IMR-90 (cell line): ENCODE results near the gene GABRR1. TPM values are rescaled to one million over a fixed set of nuclear protein-coding genes. Genes with fewer than 3 reads are reported as not detected.

Experiments
- ATAC-seq: fragments of 200-7000 bp; cut with Tn5 transposase; 2 replicates; pipeline ENCODE4 v1.9.1; 2020; ENCODE audit warnings: low read depth, mild to moderate bottlenecking, moderate library complexity
- BruUV-seq: library from RNA; stranded (reverse); fragments of 400-500 nt; replicated peaks from 2 replicates; lab custom pipeline; 2021; lab: Mats Ljungman, UMichigan
- CTCF ChIA-PET: fragments of 300-600 bp; formaldehyde crosslinking; extraction: SDS; loops from one replicate; lab custom pipeline; 2021; ENCODE audit warnings: antibody characterized with exemption; lab: Yijun Ruan, JAX
- POLR2A ChIA-PET: fragments of 300-600 bp; sonication (Branson Sonifier 250); formaldehyde crosslinking; loops from one replicate; lab custom pipeline; 2022; ENCODE audit warnings: antibody characterized with exemption; ENCODE audit not compliant: unreplicated experiment; lab: Charles Lee
- DNase-seq: peaks from one replicate; pipeline ENCODE4 v3.0.0; 2013
- H2AFZ ChIP-seq: replicated peaks from 2 replicates; pipeline ENCODE3; 2013; ENCODE audit warnings: low read length, mild to moderate bottlenecking; ENCODE audit not compliant: poor library complexity
- H2AK5ac ChIP-seq: 2 replicates; pipeline ENCODE4 v1.6.1; 2013; ENCODE audit warnings: low read depth, low read length, inconsistent platforms
- H2AK9ac ChIP-seq: replicated peaks from 2 replicates; pipeline ENCODE3; 2013; ENCODE audit warnings: mild to moderate bottlenecking, low read depth, low read length, moderate library complexity; ENCODE audit not compliant: poor library complexity
- H2BK120ac ChIP-seq: 2 replicates; pipeline ENCODE4 v1.6.1; 2013; ENCODE audit warnings: low read depth, low read length, inconsistent platforms
- H2BK15ac ChIP-seq: 3 replicates; pipeline ENCODE4 v1.6.1; 2013; ENCODE audit warnings: low read depth, low read length, inconsistent platforms
- H2BK20ac ChIP-seq: 2 replicates; pipeline ENCODE4 v1.6.1; 2013; ENCODE audit warnings: low read depth, mild to moderate bottlenecking, inconsistent platforms, low read length, moderate library complexity
- H2BK5ac ChIP-seq: 2 replicates; pipeline ENCODE4 v1.6.1; 2013; ENCODE audit warnings: mild to moderate bottlenecking, low read depth, low read length, inconsistent platforms; ENCODE audit not compliant: poor library complexity, severe bottlenecking
- H3K14ac ChIP-seq: replicated peaks from 2 replicates; pipeline ENCODE4 v1.6.1; 2013; ENCODE audit warnings: low read depth, low read length, inconsistent platforms
- H3K18ac ChIP-seq: 2 replicates; pipeline ENCODE4 v1.6.1; 2013; ENCODE audit warnings: low read depth, low read length, control low read depth
- H3K23ac ChIP-seq: 2 replicates; pipeline ENCODE4 v1.6.1; 2013; ENCODE audit warnings: low read depth, low read length, inconsistent platforms
- H3K27ac ChIP-seq: 2 replicates; pipeline ENCODE4 v1.5.1; 2013; ENCODE audit warnings: mild to moderate bottlenecking, control low read depth, low read length; ENCODE audit not compliant: insufficient read depth
- H3K27me3 ChIP-seq: 2 replicates; pipeline ENCODE4 v1.6.1; 2013; ENCODE audit warnings: low read length; ENCODE audit not compliant: control insufficient read depth, insufficient read depth
- H3K36me3 ChIP-seq: 2 replicates; pipeline ENCODE4 v1.6.1; 2013; ENCODE audit warnings: low read length, mixed read lengths; ENCODE audit not compliant: control insufficient read depth, insufficient read depth
- H3K4ac ChIP-seq: 2 replicates; pipeline ENCODE4 v1.6.1; 2013; ENCODE audit warnings: low read depth, low read length, inconsistent platforms
- H3K4me1 ChIP-seq: 2 replicates; pipeline ENCODE4 v1.6.1; 2013; ENCODE audit warnings: low read length, mixed read lengths; ENCODE audit not compliant: control insufficient read depth, insufficient read depth
- H3K4me2 ChIP-seq: 2 replicates; pipeline ENCODE4 v1.6.1; 2013; ENCODE audit warnings: low read depth, mild to moderate bottlenecking, control low read depth, low read length, moderate library complexity
- H3K4me3 ChIP-seq: 2 replicates; pipeline ENCODE4 v1.5.1; 2013; ENCODE audit warnings: low read depth, mild to moderate bottlenecking, control low read depth, low read length, moderate library complexity; ENCODE audit not compliant: insufficient read depth
- H3K56ac ChIP-seq: 2 replicates; pipeline ENCODE4 v1.6.1; 2013; ENCODE audit warnings: low read length, inconsistent platforms; ENCODE audit not compliant: insufficient read depth; ENCODE audit errors: extremely low read depth
- H3K79me1 ChIP-seq, 2 experiments: 2 replicates each; pipeline ENCODE4 v1.6.1; 2013; ENCODE audit warnings: low read length in 2 of 2, inconsistent platforms in 1 of 2, low read depth in 1 of 2
- H3K9ac ChIP-seq: 2 replicates; pipeline ENCODE4 v1.6.1; 2013; ENCODE audit warnings: low read depth, low read length, control low read depth
- H3K9me1 ChIP-seq: 2 replicates; pipeline ENCODE4 v1.6.1; 2013; ENCODE audit warnings: low read length, inconsistent platforms; ENCODE audit not compliant: insufficient read depth
- H3K9me3 ChIP-seq: 2 replicates; pipeline ENCODE4 v1.6.1; 2013; ENCODE audit warnings: low read length; ENCODE audit not compliant: control insufficient read depth, insufficient read depth
- H4K20me1 ChIP-seq: 2 replicates; pipeline ENCODE4 v1.6.1; 2013; ENCODE audit warnings: low read length, inconsistent platforms; ENCODE audit not compliant: insufficient read depth
- H4K5ac ChIP-seq: 2 replicates; pipeline ENCODE4 v1.6.1; 2013; ENCODE audit warnings: mild to moderate bottlenecking, low read depth, low read length, control low read depth
- H4K8ac ChIP-seq, 2 experiments: 2 replicates each; pipeline ENCODE4 v1.6.1; 2013; ENCODE audit warnings: low read depth in 2 of 2, low read length in 2 of 2, control low read depth in 1 of 2, inconsistent platforms in 1 of 2
- H4K91ac ChIP-seq: 2 replicates; pipeline ENCODE4 v1.6.1; 2013; ENCODE audit warnings: low read depth, low read length, inconsistent platforms; ENCODE audit not compliant: insufficient read depth
- BHLHE40 ChIP-seq: fragments of 150-350 bp; IDR thresholded peaks from 2 replicates; pipeline ENCODE4 v1.6.1; 2016; ENCODE audit warnings: mild to moderate bottlenecking, low read depth, low read length
- CEBPB ChIP-seq: IDR thresholded peaks from 2 replicates; pipeline ENCODE4 v1.6.1; 2012; ENCODE audit warnings: low read depth, low read length, improper control_type of control experiment
- CHD1 ChIP-seq: IDR thresholded peaks from 2 replicates; pipeline ENCODE4 v1.6.1; 2012; ENCODE audit warnings: low read depth, low read length, improper control_type of control experiment
- FOS ChIP-seq: fragments of 150-350 bp; IDR thresholded peaks from 2 replicates; pipeline ENCODE4 v1.6.1; 2016; ENCODE audit warnings: low read depth, low read length
- MAFK ChIP-seq: IDR thresholded peaks from 2 replicates; pipeline ENCODE4 v1.6.1; 2012; ENCODE audit warnings: low read depth, low read length, improper control_type of control experiment
- MAZ ChIP-seq: IDR thresholded peaks from 2 replicates; pipeline ENCODE4 v1.6.1; 2012; ENCODE audit warnings: low read depth, mild to moderate bottlenecking, low read length, improper control_type of control experiment, moderate library complexity, borderline replicate concordance
- MXI1 ChIP-seq: IDR thresholded peaks from 2 replicates; pipeline ENCODE4 v1.6.1; 2012; ENCODE audit warnings: low read depth, mild to moderate bottlenecking, low read length, moderate library complexity, borderline replicate concordance
- NFE2L2 ChIP-seq: fragments of 150-350 bp; IDR thresholded peaks from 2 replicates; pipeline ENCODE4 v1.6.1; 2016; ENCODE audit warnings: low read depth, mild to moderate bottlenecking, low read length
- POLR2A ChIP-seq: IDR thresholded peaks from 2 replicates; pipeline ENCODE4 v1.6.1; 2012; ENCODE audit warnings: mild to moderate bottlenecking, low read depth, low read length
- RAD21 ChIP-seq: IDR thresholded peaks from 2 replicates; pipeline ENCODE4 v1.6.1; 2012; ENCODE audit warnings: low read length, improper control_type of control experiment
- RCOR1 ChIP-seq: IDR thresholded peaks from 2 replicates; pipeline ENCODE4 v1.6.1; 2012; ENCODE audit warnings: mild to moderate bottlenecking, low read length, improper control_type of control experiment; ENCODE audit not compliant: insufficient replicate concordance
- RFX5 ChIP-seq: IDR thresholded peaks from 2 replicates; pipeline ENCODE4 v1.8.0; 2012; ENCODE audit warnings: low read depth, mild to moderate bottlenecking, low read length, moderate library complexity
- SMC3 ChIP-seq: fragments of 150-350 bp; IDR thresholded peaks from 2 replicates; pipeline ENCODE4 v1.6.1; 2016; ENCODE audit warnings: low read depth, mild to moderate bottlenecking, antibody characterized with exemption, low read length, moderate library complexity
- USF2 ChIP-seq: fragments of 150-350 bp; IDR thresholded peaks from 2 replicates; pipeline ENCODE4 v1.6.1; 2017; ENCODE audit warnings: mild to moderate bottlenecking, antibody characterized with exemption, low read length, low read depth
- WGBS, 2 experiments: methylation state at CpG; one replicate each; pipeline versions ENCODE4 v1.1.5 to v1.1.7; 2013; ENCODE audit warnings: missing lambda C conversion rate in 2 of 2; ENCODE audit not compliant: insufficient read length in 1 of 2; ENCODE audit errors: extremely low coverage in 2 of 2; 5-methylcytosine and 5-hydroxymethylcytosine counted together
- dilution Hi-C: fragments of 300-500 bp; cut with HindIII; formaldehyde crosslinking; loops from one replicate; pipeline ENCODE4 v1.14.3; 2018; ENCODE audit warnings: low sequenced_read_pairs; ENCODE audit not compliant: unreplicated experiment
- in situ Hi-C: fragments of 300-500 bp; cut with MboI; formaldehyde crosslinking; loops from 3 replicates; pipeline ENCODE4 v1.14.3; 2019; ENCODE audit warnings: low sequenced_read_pairs, inconsistent platforms, mixed read lengths
- intact Hi-C: fragments of 100-400 bp; cut with micrococcal nuclease; formaldehyde crosslinking; loops from 2 replicates; pipeline ENCODE4 v1.10.0; 2022
- polyA plus RNA-seq, 3 experiments: library from polyadenylated mRNA; depleted of rRNA; stranded (reverse); fragments of >200 nt; gene quantifications; 2 replicates each; pipeline ENCODE4 v1.2.3, GENCODE V29; 2012; ENCODE audit warnings: low replicate concordance in 1 of 3
- total RNA-seq: library from RNA; depleted of rRNA; stranded (reverse); fragments of >200 nt; gene quantifications from 2 replicates; pipeline ENCODE4 v1.2.3, GENCODE V29; 2012
- TF ChIP-seq, protein P1 (sequence below): fragments of 150-350 bp; IDR thresholded peaks from 2 replicates; pipeline ENCODE4 v1.6.1; 2016; ENCODE audit warnings: low read depth, mild to moderate bottlenecking, low read length, moderate library complexity, borderline replicate concordance
- TF ChIP-seq, protein P2 (sequence below): conservative IDR thresholded peaks from 2 replicates; pipeline ENCODE4 v1.5.1; 2012; ENCODE audit warnings: mild to moderate bottlenecking, low read depth, low read length, improper control_type of control experiment

Gene GABRR1
- total and polyA plus RNA-seq, 2 of the 4 experiments (the other 2 are of a cell fraction): not detected

- CTCF ChIA-PET: no interaction called here
- dilution Hi-C loops (no loop called here), in situ Hi-C loops (no loop called here)
Observed at GRCh38 chr6:89186762-89187161, 30.4 kb downstream of the GABRR1 start.

More at GRCh38 chr6:89186762-89187161, 30.4 kb downstream of the GABRR1 start:
- WGBS, 2 experiments: no CpG with 5 or more reads among the region's 2 CpGs
- Histone ChIP-seq H2AK9ac (peak overlapping the region; percentile 17), H4K8ac (no peak overlapping the region), H2AFZ (no peak overlapping the region), H3K4me3 (no peak overlapping the region), H4K5ac (no peak overlapping the region), H2BK120ac (no peak overlapping the region), H3K79me1 (no peaks in the 10 kb centered on the region), H2BK5ac (no peak overlapping the region), H3K27me3 (peaks cover 5% of the 10 kb centered on the region), H3K9me3 (no peaks in the 10 kb centered on the region), H3K14ac (no peak overlapping the region), H3K27ac (no peak overlapping the region), H3K4me2 (no peak overlapping the region), H3K4ac (no peak overlapping the region), H3K18ac (no peak overlapping the region), H3K9ac (no peak overlapping the region), H3K9me1 (no peaks in the 10 kb centered on the region), H2BK15ac (no peak overlapping the region), H4K91ac (no peak overlapping the region), H2BK20ac (no peak overlapping the region), H3K4me1 (no peaks in the 10 kb centered on the region), H3K56ac (no peak overlapping the region), H4K20me1 (no peaks in the 10 kb centered on the region), H3K36me3 (no peaks in the 10 kb centered on the region), H3K23ac (no peak overlapping the region), H2AK5ac (no peak overlapping the region)
- intact Hi-C loops: no loop called here
- ATAC-seq (no peak), DNase-seq (no peak)
- BruUV-seq: no TSS peak
- TF ChIP-seq MAZ (no peak), FOS (no peak), USF2 (no peak), POLR2A (no peak), CHD1 (no peak), RCOR1 (no peak), CEBPB (no peak), RFX5 (no peak), MXI1 (no peak), MAFK (no peak), SMC3 (no peak), BHLHE40 (no peak), RAD21 (no peak), NFE2L2 (no peak)
- TF ChIP-seq, protein P1, sequence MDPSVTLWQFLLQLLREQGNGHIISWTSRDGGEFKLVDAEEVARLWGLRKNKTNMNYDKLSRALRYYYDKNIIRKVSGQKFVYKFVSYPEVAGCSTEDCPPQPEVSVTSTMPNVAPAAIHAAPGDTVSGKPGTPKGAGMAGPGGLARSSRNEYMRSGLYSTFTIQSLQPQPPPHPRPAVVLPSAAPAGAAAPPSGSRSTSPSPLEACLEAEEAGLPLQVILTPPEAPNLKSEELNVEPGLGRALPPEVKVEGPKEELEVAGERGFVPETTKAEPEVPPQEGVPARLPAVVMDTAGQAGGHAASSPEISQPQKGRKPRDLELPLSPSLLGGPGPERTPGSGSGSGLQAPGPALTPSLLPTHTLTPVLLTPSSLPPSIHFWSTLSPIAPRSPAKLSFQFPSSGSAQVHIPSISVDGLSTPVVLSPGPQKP: no peak
- TF ChIP-seq, protein P2, sequence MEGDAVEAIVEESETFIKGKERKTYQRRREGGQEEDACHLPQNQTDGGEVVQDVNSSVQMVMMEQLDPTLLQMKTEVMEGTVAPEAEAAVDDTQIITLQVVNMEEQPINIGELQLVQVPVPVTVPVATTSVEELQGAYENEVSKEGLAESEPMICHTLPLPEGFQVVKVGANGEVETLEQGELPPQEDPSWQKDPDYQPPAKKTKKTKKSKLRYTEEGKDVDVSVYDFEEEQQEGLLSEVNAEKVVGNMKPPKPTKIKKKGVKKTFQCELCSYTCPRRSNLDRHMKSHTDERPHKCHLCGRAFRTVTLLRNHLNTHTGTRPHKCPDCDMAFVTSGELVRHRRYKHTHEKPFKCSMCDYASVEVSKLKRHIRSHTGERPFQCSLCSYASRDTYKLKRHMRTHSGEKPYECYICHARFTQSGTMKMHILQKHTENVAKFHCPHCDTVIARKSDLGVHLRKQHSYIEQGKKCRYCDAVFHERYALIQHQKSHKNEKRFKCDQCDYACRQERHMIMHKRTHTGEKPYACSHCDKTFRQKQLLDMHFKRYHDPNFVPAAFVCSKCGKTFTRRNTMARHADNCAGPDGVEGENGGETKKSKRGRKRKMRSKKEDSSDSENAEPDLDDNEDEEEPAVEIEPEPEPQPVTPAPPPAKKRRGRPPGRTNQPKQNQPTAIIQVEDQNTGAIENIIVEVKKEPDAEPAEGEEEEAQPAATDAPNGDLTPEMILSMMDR: no peak
- POLR2A ChIA-PET: no interaction called here
